C4-2B (cell line): ENCODE results near the gene EML3.
"Not testable (repeated sequence)": the region's sequence is repeated elsewhere in the genome, so short reads cannot be mapped to it uniquely, and the experiment has no call there.

Experiments
- H3K27ac ChIP-seq: fragments of 450-650 bp; 2 replicates; pipeline ENCODE4 v1.5.1; 2017
- CTCF ChIP-seq: fragments of 450-650 bp; conservative IDR thresholded peaks from 2 replicates; pipeline ENCODE4 v1.5.1; 2017; ENCODE audit warnings: mild to moderate bottlenecking
- ZFX ChIP-seq: fragments of 450-650 bp; IDR thresholded peaks from 2 replicates; pipeline ENCODE4 v1.6.1; 2017

Gene EML3

GRCh38 chr11:62632492-62632891, 19.9 kb upstream of the EML3 start:
- TF ChIP-seq CTCF: no peak
- TF ChIP-seq ZFX: no peak
- no peak overlapping the region for H3K27ac ChIP-seq

- TF ChIP-seq ZFX: no peak
- no peak for TF ChIP-seq CTCF
Measured at GRCh38 chr11:62627713-62628112, 15.1 kb upstream of the EML3 start.

GRCh38 chr11:62622476-62623089, 10.0 kb upstream of the EML3 start:
- no peak for TF ChIP-seq CTCF
- H3K27ac ChIP-seq: peak overlapping the region; percentile 96

More at GRCh38 chr11:62627713-62628112, 15.1 kb upstream of the EML3 start:
- H3K27ac ChIP-seq: no peak overlapping the region

GRCh38 chr11:62621567-62622470, 9.2 kb upstream of the EML3 start, which contains the start of gene B3GAT3:
Gene B3GAT3, minus strand, starts transcription at chr11:62621986. Its CDS starts 39 bp downstream, at chr11:62621947.
- TF ChIP-seq CTCF (no peak), ZFX (peak; percentile 82)
- H3K27ac ChIP-seq: peak within 1 kb of the TSS; percentile 96

GRCh38 chr11:62621027-62621566, 8.5 kb upstream of the EML3 start:
- H3K27ac ChIP-seq: peak overlapping the region; percentile 96
- TF ChIP-seq ZFX (no peak), CTCF (no peak)

GRCh38 chr11:62616957-62617356, 4.4 kb upstream of the EML3 start:
- not testable (repeated sequence) for H3K27ac ChIP-seq

- TF ChIP-seq CTCF (no peak), ZFX (no peak)
- H3K27ac ChIP-seq: no peak overlapping the region; the same call in 1 of the 2 replicates
Measured at GRCh38 chr11:62615521-62615920, 2.9 kb upstream of the EML3 start.
